PC-3 (cell line): Measurements from ENCODE around the gene CEBPZOS.

Experiments used
- EZH2 ChIP-seq: fragments of 300-600 bp; sonication (generic); IDR thresholded peaks from one replicate; pipeline ENCODE4 v1.6.1; 2017; ENCODE audit warnings: antibody characterized with exemption, mild to moderate bottlenecking, low read length; ENCODE audit not compliant: unreplicated experiment
- TF ChIP-seq, protein P1 (sequence below): fragments of 300-600 bp; sonication (generic); conservative IDR thresholded peaks from 2 replicates; pipeline ENCODE4 v1.5.1; 2017; ENCODE audit warnings: antibody characterized with exemption, low read depth, mild to moderate bottlenecking, low read length

GRCh38 chr2:37224063-37224462 lies 27.8 kb downstream of the CEBPZOS start:
- TF ChIP-seq EZH2: no peak
- TF ChIP-seq, protein P1, sequence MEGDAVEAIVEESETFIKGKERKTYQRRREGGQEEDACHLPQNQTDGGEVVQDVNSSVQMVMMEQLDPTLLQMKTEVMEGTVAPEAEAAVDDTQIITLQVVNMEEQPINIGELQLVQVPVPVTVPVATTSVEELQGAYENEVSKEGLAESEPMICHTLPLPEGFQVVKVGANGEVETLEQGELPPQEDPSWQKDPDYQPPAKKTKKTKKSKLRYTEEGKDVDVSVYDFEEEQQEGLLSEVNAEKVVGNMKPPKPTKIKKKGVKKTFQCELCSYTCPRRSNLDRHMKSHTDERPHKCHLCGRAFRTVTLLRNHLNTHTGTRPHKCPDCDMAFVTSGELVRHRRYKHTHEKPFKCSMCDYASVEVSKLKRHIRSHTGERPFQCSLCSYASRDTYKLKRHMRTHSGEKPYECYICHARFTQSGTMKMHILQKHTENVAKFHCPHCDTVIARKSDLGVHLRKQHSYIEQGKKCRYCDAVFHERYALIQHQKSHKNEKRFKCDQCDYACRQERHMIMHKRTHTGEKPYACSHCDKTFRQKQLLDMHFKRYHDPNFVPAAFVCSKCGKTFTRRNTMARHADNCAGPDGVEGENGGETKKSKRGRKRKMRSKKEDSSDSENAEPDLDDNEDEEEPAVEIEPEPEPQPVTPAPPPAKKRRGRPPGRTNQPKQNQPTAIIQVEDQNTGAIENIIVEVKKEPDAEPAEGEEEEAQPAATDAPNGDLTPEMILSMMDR: no peak
